DND-41 (cell line): ENCODE data around the gene TCF7.

Experiments used
- ATAC-seq: fragments of 200-7000 bp; cut with Tn5 transposase; 3 replicates; pipeline ENCODE4 v1.9.1; 2021; ENCODE audit warnings: low read depth; ENCODE audit not compliant: insufficient read depth
- DNase-seq: peaks from one replicate; pipeline ENCODE4 v3.0.0-alpha.2; 2020
- H2AFZ ChIP-seq: 2 replicates; pipeline ENCODE4 v1.6.0; 2012; ENCODE audit warnings: low read depth, low read length
- H3K27ac ChIP-seq: 2 replicates; pipeline ENCODE4 v1.5.1; 2012; ENCODE audit warnings: low read length, inconsistent platforms
- H3K27me3 ChIP-seq: fragments of 200-600 bp; sonication (generic); 2 replicates; pipeline ENCODE4 v1.6.0; 2012; ENCODE audit warnings: low read length, mild to moderate bottlenecking, inconsistent platforms; ENCODE audit not compliant: insufficient read depth, poor library complexity
- H3K36me3 ChIP-seq: 2 replicates; pipeline ENCODE4 v1.5.1; 2012; ENCODE audit warnings: low read length, inconsistent platforms; ENCODE audit not compliant: insufficient read depth
- H3K4me1 ChIP-seq: 2 replicates; pipeline ENCODE4 v1.5.1; 2012; ENCODE audit warnings: mild to moderate bottlenecking, low read length; ENCODE audit not compliant: insufficient read depth
- H3K4me2 ChIP-seq: 2 replicates; pipeline ENCODE4 v1.6.0; 2012; ENCODE audit warnings: mild to moderate bottlenecking, moderate library complexity, low read length, inconsistent platforms; ENCODE audit not compliant: insufficient read depth
- H3K4me3 ChIP-seq, 2 experiments: fragments of 200-600 bp in 1 of 2; shearing (Covaris generic) in 1 of 2; 2 replicates each; pipeline ENCODE4 v1.5.1; 2012 to 2016; ENCODE audit warnings: inconsistent platforms in 2 of 2, low read length in 2 of 2, mild to moderate bottlenecking in 2 of 2, low read depth in 1 of 2, moderate library complexity in 1 of 2
- H3K79me2 ChIP-seq: 2 replicates; pipeline ENCODE4 v1.6.0; 2012; ENCODE audit warnings: low read length, inconsistent platforms; ENCODE audit not compliant: insufficient read depth
- H3K9ac ChIP-seq: 2 replicates; pipeline ENCODE4 v1.6.0; 2012; ENCODE audit warnings: low read depth, mild to moderate bottlenecking, inconsistent platforms, low read length, moderate library complexity
- H3K9me3 ChIP-seq: 2 replicates; pipeline ENCODE4 v1.5.1; 2012; ENCODE audit warnings: low read length, moderate library complexity, mild to moderate bottlenecking, inconsistent platforms; ENCODE audit not compliant: insufficient read depth, severe bottlenecking
- H4K20me1 ChIP-seq: 2 replicates; pipeline ENCODE4 v1.6.0; 2012; ENCODE audit warnings: low read length; ENCODE audit not compliant: insufficient read depth
- CTCF ChIP-seq: IDR thresholded peaks from 2 replicates; pipeline ENCODE4 v1.5.1; 2012; ENCODE audit warnings: borderline replicate concordance, low read length, moderate library complexity, mild to moderate bottlenecking; ENCODE audit not compliant: poor library complexity, severe bottlenecking; ENCODE audit errors: extremely low read depth
- EZH2 ChIP-seq: IDR thresholded peaks from 3 replicates; pipeline ENCODE4 v1.6.1; 2012; ENCODE audit warnings: borderline replicate concordance, low read depth, mild to moderate bottlenecking, moderate library complexity, low read length, inconsistent platforms; ENCODE audit not compliant: severe bottlenecking

Gene TCF7

GRCh38 chr5:134086943-134087305 is 27.6 kb upstream of the TCF7 start:
- no peak for TF ChIP-seq EZH2
- TF ChIP-seq CTCF: no peak
- Histone ChIP-seq H3K4me1 (peaks cover 60% of the 10 kb centered on the region), H2AFZ (peak overlapping the region; percentile 15), H3K9me3 (no peaks in the 10 kb centered on the region), H3K9ac (peak overlapping the region; percentile 22; the same call in 1 of the 2 replicates), H3K4me3 (0 out of 4 replicates have a peak overlapping the region, but pooled peaks of 1 of the 2 experiments have one; percentile 12), H3K27me3 (no peaks in the 10 kb centered on the region), H3K79me2 (no peaks in the 10 kb centered on the region), H3K27ac (peak overlapping the region; percentile 57), H3K4me2 (peak overlapping the region; percentile 50), H3K36me3 (no peaks in the 10 kb centered on the region), H4K20me1 (peaks cover 13% of the 10 kb centered on the region)
- DNase-seq (peak; percentile 91), ATAC-seq (peak; percentile 83)

- no peak for ATAC-seq
- H2AFZ ChIP-seq: no peak overlapping the region
- H4K20me1 ChIP-seq: peaks cover 15% of the 10 kb centered on the region
- no peak overlapping the region for H3K4me3 ChIP-seq
- H3K36me3 ChIP-seq: no peaks in the 10 kb centered on the region
- peaks cover 63% of the 10 kb centered on the region for H3K4me1 ChIP-seq
- H3K9me3 ChIP-seq: no peaks in the 10 kb centered on the region
- no peak overlapping the region for H3K27ac ChIP-seq
- no peak overlapping the region for H3K9ac ChIP-seq
- H3K27me3 ChIP-seq: no peaks in the 10 kb centered on the region
- no peaks in the 10 kb centered on the region for H3K79me2 ChIP-seq
- DNase-seq: no peak
- TF ChIP-seq CTCF: no peak
- TF ChIP-seq EZH2: no peak
- no peak overlapping the region for H3K4me2 ChIP-seq
These were observed 26.2 kb upstream of the TCF7 start for GRCh38 chr5:134088291-134088690.

DNA sequence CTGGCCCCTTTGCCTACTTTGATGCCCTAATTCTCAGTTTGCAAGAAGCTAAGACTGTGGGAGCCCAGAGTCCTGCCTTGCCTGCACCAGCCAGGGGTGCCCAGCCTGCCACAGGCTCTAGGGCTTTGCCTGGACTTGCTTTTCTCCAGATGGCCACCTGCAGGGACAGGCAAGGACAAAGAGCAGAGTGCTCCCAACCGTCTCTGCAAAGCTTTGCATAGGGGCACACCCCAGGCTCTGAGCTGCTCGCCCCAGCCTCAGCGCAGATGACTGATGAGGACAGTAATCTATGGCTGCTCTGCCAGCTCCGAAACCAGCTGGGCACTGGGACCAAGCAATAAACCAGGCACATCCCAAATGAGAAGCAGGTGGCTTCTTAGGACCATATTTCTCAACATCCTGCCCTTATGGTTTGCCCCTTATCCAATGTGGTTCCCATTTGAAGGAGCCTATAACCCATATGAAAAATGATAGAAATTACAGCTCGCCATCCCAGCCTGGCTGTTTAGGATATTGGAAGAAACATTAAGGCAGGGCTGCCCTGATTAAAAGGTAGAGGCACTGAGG is 25.4 kb upstream of the TCF7 start:
- H3K27ac ChIP-seq: no peak overlapping the region
- ATAC-seq (no peak), DNase-seq (no peak)
- H3K79me2 ChIP-seq: no peaks in the 10 kb centered on the region
- H3K9ac ChIP-seq: no peak overlapping the region
- TF ChIP-seq CTCF: no peak
- TF ChIP-seq EZH2: no peak
- H3K4me2 ChIP-seq: no peak overlapping the region
- no peaks in the 10 kb centered on the region for H3K27me3 ChIP-seq
- H2AFZ ChIP-seq: no peak overlapping the region
- peaks cover 15% of the 10 kb centered on the region for H4K20me1 ChIP-seq
- no peak overlapping the region for H3K4me3 ChIP-seq
- no peaks in the 10 kb centered on the region for H3K36me3 ChIP-seq
- H3K9me3 ChIP-seq: no peaks in the 10 kb centered on the region
- peaks cover 63% of the 10 kb centered on the region for H3K4me1 ChIP-seq
